Vein endothelial cell (primary cell): ENCODE results near the gene EFEMP1. TPM values are rescaled to one million over a fixed set of nuclear protein-coding genes. Genes with fewer than 3 reads are reported as not detected.

Source experiments
- total RNA-seq: library from RNA; depleted of rRNA; stranded (reverse); fragments of >200 nt; gene quantifications from 2 replicates; pipeline ENCODE4 v1.2.3, GENCODE V29; 2012

Gene EFEMP1, protein sequence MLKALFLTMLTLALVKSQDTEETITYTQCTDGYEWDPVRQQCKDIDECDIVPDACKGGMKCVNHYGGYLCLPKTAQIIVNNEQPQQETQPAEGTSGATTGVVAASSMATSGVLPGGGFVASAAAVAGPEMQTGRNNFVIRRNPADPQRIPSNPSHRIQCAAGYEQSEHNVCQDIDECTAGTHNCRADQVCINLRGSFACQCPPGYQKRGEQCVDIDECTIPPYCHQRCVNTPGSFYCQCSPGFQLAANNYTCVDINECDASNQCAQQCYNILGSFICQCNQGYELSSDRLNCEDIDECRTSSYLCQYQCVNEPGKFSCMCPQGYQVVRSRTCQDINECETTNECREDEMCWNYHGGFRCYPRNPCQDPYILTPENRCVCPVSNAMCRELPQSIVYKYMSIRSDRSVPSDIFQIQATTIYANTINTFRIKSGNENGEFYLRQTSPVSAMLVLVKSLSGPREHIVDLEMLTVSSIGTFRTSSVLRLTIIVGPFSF
- 4,554 and 6,170 TPM in 2 replicates for total RNA-seq

DNA sequence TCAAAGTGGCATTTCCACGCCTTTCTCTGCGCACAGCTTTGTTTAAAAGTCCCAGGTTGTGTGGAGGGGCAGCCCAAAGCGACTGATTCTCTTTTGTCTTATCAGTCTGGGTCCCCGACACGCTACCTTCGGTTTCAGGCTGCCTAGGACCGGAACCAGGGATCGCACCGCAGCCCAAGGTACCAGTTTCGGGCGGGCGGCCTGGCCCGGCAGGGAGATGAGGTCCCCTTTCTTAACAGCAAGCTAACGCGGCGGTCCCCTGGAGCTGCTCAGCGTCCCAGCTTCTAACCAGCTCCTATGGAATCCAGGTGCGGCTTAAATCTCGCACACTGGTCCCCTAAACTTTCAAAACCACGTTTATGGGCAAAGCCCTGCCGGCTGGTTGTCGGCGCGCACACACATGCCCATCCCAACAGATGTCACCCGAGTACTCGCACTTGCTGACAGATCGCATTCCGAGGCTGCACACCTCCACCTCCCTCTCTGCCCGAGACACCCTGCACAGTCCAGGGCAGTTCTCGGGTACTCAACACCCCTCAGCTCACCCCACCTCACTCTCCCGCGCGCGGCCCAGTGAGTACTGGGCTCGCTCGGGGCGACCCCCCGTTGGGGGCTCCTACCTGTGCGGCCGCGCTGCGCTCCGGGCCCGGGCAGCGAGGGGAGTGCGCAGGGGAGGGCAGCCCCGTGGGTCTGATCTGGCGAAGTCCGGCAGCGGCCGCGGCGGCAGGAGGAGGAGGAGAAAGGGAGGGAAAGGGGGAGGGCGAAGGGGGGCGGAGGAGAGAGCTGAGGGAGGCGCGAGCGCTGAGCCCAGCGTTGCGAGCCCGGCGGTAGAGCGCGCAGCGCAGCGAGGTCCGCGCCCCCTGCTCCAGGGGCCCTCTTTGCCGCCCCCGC, at the start of gene EFEMP1:
TSS of gene EFEMP1 (minus strand) at position 692 of the 891 bp plus-strand sequence. CDS start 1,342 bp downstream, outside the sequence.

Other genes starting within 250 kb of the EFEMP1 start
- 24.5 and 27.8 TPM in 2 replicates for gene PNPT1, start 229.9 kb downstream of the EFEMP1 start, total RNA-seq